ENCODE results near the gene SEC14L1.
A peak's percentile ranks its signal among the peaks of the same experiment; 100 is the strongest.
"Not testable (repeated sequence)": the region's sequence is repeated elsewhere in the genome, so short reads cannot be mapped to it uniquely, and the experiment has no call there.

Gene SEC14L1

GRCh38 chr17:77142689-77143088, 1.9 kb downstream of the SEC14L1 start:
- no peak for DNase-seq

- no peak for DNase-seq
These were observed 2.5 kb downstream of the SEC14L1 start for GRCh38 chr17:77143306-77143705.

- DNase-seq, result no peak
These were observed 3.5 kb downstream of the SEC14L1 start for GRCh38 chr17:77144227-77144626.

- no peak for DNase-seq
These were observed 4.4 kb downstream of the SEC14L1 start for GRCh38 chr17:77145224-77145611.

GRCh38 chr17:77145612-77146245, 5.0 kb downstream of the SEC14L1 start:
- no peak for DNase-seq

- DNase-seq, result peak in 1 of 2 experiments; percentile 13
These were observed 5.5 kb downstream of the SEC14L1 start for GRCh38 chr17:77146246-77146632.

- DNase-seq, result no peak
These were observed 6.1 kb downstream of the SEC14L1 start for GRCh38 chr17:77146882-77147281.

GRCh38 chr17:77147357-77147801, 6.6 kb downstream of the SEC14L1 start:
- DNase-seq, result no peak

GRCh38 chr17:77148077-77148939, 7.5 kb downstream of the SEC14L1 start:
- DNase-seq, result no peak

GRCh38 chr17:77148940-77149510, 8.3 kb downstream of the SEC14L1 start:
- no peak for DNase-seq

GRCh38 chr17:77150196-77150595, 9.4 kb downstream of the SEC14L1 start:
- DNase-seq, result no peak

GRCh38 chr17:77151186-77151585, 10.4 kb downstream of the SEC14L1 start:
- no peak for DNase-seq

- not testable (repeated sequence) for DNase-seq
These were observed 11.3 kb downstream of the SEC14L1 start for GRCh38 chr17:77152056-77152455.

GRCh38 chr17:77153472-77153871, 12.7 kb downstream of the SEC14L1 start:
- no peak for DNase-seq

GRCh38 chr17:77153999-77154586, 13.3 kb downstream of the SEC14L1 start:
- no peak for DNase-seq

GRCh38 chr17:77155125-77155524, 14.4 kb downstream of the SEC14L1 start:
- DNase-seq, result no peak

GRCh38 chr17:77157766-77158165, 17.0 kb downstream of the SEC14L1 start:
- not testable (repeated sequence) for DNase-seq

GRCh38 chr17:77160091-77160874, 19.5 kb downstream of the SEC14L1 start:
- no peak for DNase-seq

GRCh38 chr17:77160875-77161530, 20.2 kb downstream of the SEC14L1 start:
- no peak for DNase-seq

GRCh38 chr17:77161953-77162352, 21.2 kb downstream of the SEC14L1 start:
- no peak for DNase-seq

GRCh38 chr17:77163001-77163400, 22.2 kb downstream of the SEC14L1 start:
- DNase-seq, result no peak
